ENCODE measurements around the gene NECAB3.

The NECAB3 gene

GRCh38 chr20:33609504-33609903, 64.7 kb downstream of the NECAB3 start:
- DNase-seq (ENCODE audit: low read depth), result no peak
